Calu3 (cell line): ENCODE data around the gene HOXA3. TPM values are rescaled to one million over a fixed set of nuclear protein-coding genes. Genes with fewer than 3 reads are reported as not detected.

ENCODE experiments used
- BruUV-seq: library from RNA; stranded (reverse); fragments of 400-500 nt; replicated peaks from 2 replicates; lab custom pipeline; 2021; lab: Mats Ljungman, UMichigan
- CTCF ChIA-PET: fragments of 300-600 bp; sonication (Branson Sonifier 250); formaldehyde crosslinking; loops from one replicate; lab custom pipeline; 2022; ENCODE audit warnings: antibody characterized with exemption; lab: Charles Lee
- DNase-seq: peaks from one replicate; pipeline ENCODE4 v3.0.0; 2022
- H3K27ac Mint-ChIP-seq: one replicate; pipeline ENCODE4 v1.8.0; 2022; ENCODE audit warnings: mixed read lengths; ENCODE audit not compliant: unreplicated experiment
- H3K27me3 Mint-ChIP-seq: one replicate; pipeline ENCODE4 v1.8.0; 2022; ENCODE audit warnings: mixed read lengths; ENCODE audit not compliant: unreplicated experiment
- H3K36me3 Mint-ChIP-seq: one replicate; pipeline ENCODE4 v1.8.0; 2022; ENCODE audit warnings: mild to moderate bottlenecking, moderate library complexity, mixed read lengths; ENCODE audit not compliant: insufficient read depth, unreplicated experiment
- H3K4me1 Mint-ChIP-seq: one replicate; pipeline ENCODE4 v1.8.0; 2022; ENCODE audit warnings: mild to moderate bottlenecking, low read depth, mixed read lengths; ENCODE audit not compliant: unreplicated experiment
- H3K4me3 Mint-ChIP-seq: one replicate; pipeline ENCODE4 v1.8.0; 2022; ENCODE audit warnings: mild to moderate bottlenecking, low read depth, moderate library complexity, mixed read lengths; ENCODE audit not compliant: unreplicated experiment
- H3K9me3 Mint-ChIP-seq: one replicate; pipeline ENCODE4 v1.8.0; 2022; ENCODE audit warnings: low read depth, mixed read lengths; ENCODE audit not compliant: unreplicated experiment
- CTCF ChIP-seq: fragments of 200-600 bp; IDR thresholded peaks from one replicate; pipeline ENCODE4 v1.8.0; 2022; ENCODE audit warnings: antibody characterized with exemption; ENCODE audit not compliant: unreplicated experiment
- intact Hi-C: fragments of 100-400 bp; cut with micrococcal nuclease; formaldehyde crosslinking; loops from one replicate; pipeline ENCODE4 v1.10.0; 2022; ENCODE audit not compliant: unreplicated experiment
- total RNA-seq: library from RNA; stranded (reverse); gene quantifications from 2 replicates; pipeline ENCODE4 v1.2.3, GENCODE V29; 2022

Gene HOXA3
- total RNA-seq, 1 experiment from 2014 or later: 20.9 TPM

DNA sequence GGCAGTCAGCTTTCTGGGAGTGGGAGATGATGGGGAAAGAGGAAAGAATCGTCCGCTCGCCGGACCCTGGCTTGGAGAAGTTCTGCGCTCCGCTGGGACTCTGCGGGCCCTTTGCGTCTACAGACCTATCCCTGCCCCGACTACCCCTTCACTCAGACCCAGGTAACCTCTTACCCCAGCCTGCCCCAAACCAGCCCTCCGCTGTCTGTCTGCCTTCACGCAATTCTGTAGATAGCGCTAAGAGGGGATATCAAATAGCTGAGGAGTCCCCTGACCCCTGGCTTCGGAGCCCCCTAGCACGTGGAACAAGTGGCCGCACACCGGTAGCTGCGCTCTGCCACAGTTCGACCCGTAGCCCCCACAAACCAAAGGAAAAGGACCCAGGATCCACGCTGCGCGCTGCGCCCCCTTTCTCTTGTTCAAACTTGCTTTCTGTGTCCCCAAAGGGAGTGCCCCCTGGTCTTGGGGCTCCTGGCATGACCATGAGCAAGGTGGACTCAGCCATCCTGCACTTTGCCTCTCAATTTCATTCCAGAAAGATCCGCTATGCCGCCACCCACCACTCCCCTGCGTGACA, 28.8 kb downstream of the HOXA3 start:
- H3K9me3 Mint-ChIP-seq: no peaks in the 10 kb centered on the region
- no peaks in the 10 kb centered on the region for H3K27me3 Mint-ChIP-seq
- H3K27ac Mint-ChIP-seq: peak overlapping the region; percentile 67
- BruUV-seq: no TSS peak
- intact Hi-C loops: loop anchor here (5.0 kb wide), 1 partner anchor 76 kb away; no protein-coding TSS in a partner anchor
- no peak for TF ChIP-seq CTCF
- no peak for DNase-seq
- peaks cover 68% of the 10 kb centered on the region for H3K4me1 Mint-ChIP-seq
- peaks cover 32% of the 10 kb centered on the region for H3K36me3 Mint-ChIP-seq
- CTCF ChIA-PET: interaction anchor here (0.8 kb wide), 1 partner anchor 881 kb away, joined by 3 read pairs; no protein-coding TSS in a partner anchor
- peak overlapping the region; percentile 83 for H3K4me3 Mint-ChIP-seq

DNA sequence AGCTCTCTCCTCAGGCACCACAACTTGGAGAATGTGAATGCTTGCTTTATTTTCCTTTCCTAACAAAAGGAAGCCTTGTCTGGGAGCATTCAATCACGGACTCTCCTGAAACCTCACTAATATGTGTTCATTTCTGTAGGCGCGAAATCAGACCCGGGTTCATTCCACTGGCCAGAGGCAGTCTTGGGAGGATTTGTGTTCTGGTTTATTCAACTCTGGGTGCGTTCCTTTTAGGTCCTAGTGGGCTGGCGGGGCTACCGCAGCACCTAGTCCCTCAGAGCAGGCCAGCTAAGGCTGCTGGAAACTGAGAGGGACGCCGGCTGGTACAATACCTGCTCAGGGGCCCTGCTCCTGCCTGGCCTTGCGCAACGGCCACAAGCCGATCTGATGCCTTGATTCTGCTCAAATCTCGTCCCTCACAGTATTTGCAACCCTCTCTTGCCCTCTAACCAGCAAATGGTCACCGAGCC, 29.3 kb downstream of the HOXA3 start:
- H3K27ac Mint-ChIP-seq: peak overlapping the region; percentile 67

DNA sequence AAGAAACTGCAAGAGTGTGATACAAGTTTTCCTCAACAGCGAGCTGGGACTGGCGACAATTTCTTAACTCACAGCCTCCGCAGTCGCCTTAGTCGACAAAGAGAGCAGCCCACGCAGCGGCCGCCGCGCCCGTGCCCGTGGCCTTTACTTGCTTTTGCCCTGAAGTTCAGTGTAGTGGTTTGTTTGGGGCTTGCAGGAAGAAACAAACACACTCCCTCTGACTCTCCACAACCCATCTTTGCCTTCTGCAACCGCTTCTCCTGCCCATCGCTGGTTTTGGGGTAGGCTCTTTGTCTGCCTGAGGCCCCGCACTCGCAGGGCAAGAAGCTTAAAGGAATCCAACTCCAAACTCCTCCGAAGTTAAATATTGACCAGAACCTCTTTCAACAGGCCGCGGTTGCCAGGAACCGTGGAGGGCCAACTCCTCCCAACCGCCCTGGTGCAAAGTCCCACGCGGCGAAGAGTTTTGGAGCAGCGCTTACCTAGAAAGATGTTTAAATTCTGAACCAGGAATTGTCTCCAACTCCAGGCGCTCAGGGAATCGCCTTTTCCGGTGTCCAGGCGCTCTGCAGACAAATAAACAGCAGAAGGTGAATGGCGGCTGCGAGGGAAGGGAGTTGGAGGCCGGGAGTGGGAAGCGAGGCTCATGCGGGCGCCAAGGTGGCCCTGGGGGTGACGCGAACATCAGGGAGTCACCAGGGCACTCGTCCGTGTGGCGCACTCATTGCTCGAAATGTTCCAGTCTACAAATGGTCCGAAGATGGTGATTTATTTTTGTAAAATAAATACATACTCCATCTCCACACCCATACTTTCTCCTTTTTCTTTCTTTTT, 30.1 kb downstream of the HOXA3 start:
- no peak for TF ChIP-seq CTCF
- TSS peak; percentile 61 for BruUV-seq
- peak; percentile 71 for DNase-seq
- H3K27ac Mint-ChIP-seq: peak overlapping the region; percentile 67
- CTCF ChIA-PET: interaction anchor here (0.6 to 1.7 kb wide), 5 partner anchors 46 to 880 kb away, joined by 3 to 14 read pairs (median 3); no protein-coding TSS in a partner anchor
- H3K4me3 Mint-ChIP-seq: peak overlapping the region; percentile 83
- intact Hi-C loops: loop anchor here (5.0 kb wide), 1 partner anchor 75 kb away; no protein-coding TSS in a partner anchor
- H3K27me3 Mint-ChIP-seq: no peaks in the 10 kb centered on the region
- no peaks in the 10 kb centered on the region for H3K9me3 Mint-ChIP-seq
- H3K36me3 Mint-ChIP-seq: peaks cover 43% of the 10 kb centered on the region
- peaks cover 60% of the 10 kb centered on the region for H3K4me1 Mint-ChIP-seq

More for the DNA sequence above, 29.3 kb downstream of the HOXA3 start:
- peak; percentile 33 for DNase-seq
- Mint-ChIP-seq H3K4me1 (peaks cover 67% of the 10 kb centered on the region), H3K27me3 (no peaks in the 10 kb centered on the region), H3K36me3 (peaks cover 37% of the 10 kb centered on the region), H3K9me3 (no peaks in the 10 kb centered on the region), H3K4me3 (peak overlapping the region; percentile 83)
- CTCF ChIA-PET: interaction anchor here (0.6 to 0.8 kb wide), 3 partner anchors 47 to 881 kb away, joined by 3 to 14 read pairs (median 3); no protein-coding TSS in a partner anchor
- no TSS peak for BruUV-seq
- no peak for TF ChIP-seq CTCF
- intact Hi-C loops: loop anchor here (5.0 kb wide), 1 partner anchor 76 kb away; no protein-coding TSS in a partner anchor

GRCh38 chr7:27121684-27122076, 30.7 kb downstream of the HOXA3 start:
- CTCF ChIA-PET: interaction anchor here (1.7 kb wide), 1 partner anchor 528 kb away, joined by 3 read pairs; no protein-coding TSS in a partner anchor
- intact Hi-C loops: loop anchor here (5.0 kb wide), 1 partner anchor 74 kb away; no protein-coding TSS in a partner anchor
- no TSS peak for BruUV-seq

More at GRCh38 chr7:27121684-27122076, 30.7 kb downstream of the HOXA3 start:
- Mint-ChIP-seq H3K4me3 (peak overlapping the region; percentile 83), H3K27ac (peak overlapping the region; percentile 67), H3K36me3 (peaks cover 46% of the 10 kb centered on the region), H3K4me1 (peaks cover 60% of the 10 kb centered on the region), H3K9me3 (no peaks in the 10 kb centered on the region), H3K27me3 (no peaks in the 10 kb centered on the region)
- no peak for TF ChIP-seq CTCF
- no peak for DNase-seq
